Daoy (cell line): ENCODE data around the gene MIPOL1. TPM values are rescaled to one million over a fixed set of nuclear protein-coding genes. Genes with fewer than 3 reads are reported as not detected.

ENCODE experiments used
- DNase-seq: peaks from one replicate; pipeline ENCODE4 v3.0.0-alpha.2; 2015; ENCODE audit warnings: low read depth
- total RNA-seq: library from RNA; depleted of rRNA; stranded (reverse); fragments of >200 nt; shearing (Covaris generic); gene quantifications from 2 replicates; pipeline ENCODE4 v1.2.3, GENCODE V29; 2014

MIPOL1 gene
- total RNA-seq, 1 experiment from 2014 or later, result 16.0 TPM

DNA sequence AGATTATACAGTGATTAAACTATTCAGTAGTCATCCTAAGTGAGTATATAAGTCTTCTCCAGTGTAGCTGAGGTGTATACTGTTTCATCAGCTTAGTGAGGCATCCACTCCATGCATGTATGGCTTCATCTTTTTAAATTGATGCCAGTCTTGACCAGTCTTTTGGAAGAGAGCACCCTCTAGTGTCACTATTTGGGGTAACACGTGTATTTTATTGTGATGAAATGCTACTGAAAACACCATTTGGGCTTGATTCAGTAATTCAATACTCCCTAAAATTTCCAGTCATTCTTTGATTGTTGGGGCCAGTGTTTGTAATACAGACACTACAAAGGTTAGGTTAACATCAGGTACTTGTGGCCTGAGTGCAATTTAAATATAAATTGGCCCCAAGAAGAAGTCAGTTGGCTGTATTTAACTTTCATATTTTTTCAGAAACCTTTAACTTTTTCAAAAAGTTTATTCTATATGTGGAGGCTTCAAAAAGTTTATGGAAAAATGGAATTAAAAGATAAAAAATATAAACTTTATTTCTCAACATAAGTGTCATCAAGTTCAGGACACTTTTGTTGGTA lies 35.3 kb downstream of the MIPOL1 start:
- peak; percentile 66 for DNase-seq

DNA sequence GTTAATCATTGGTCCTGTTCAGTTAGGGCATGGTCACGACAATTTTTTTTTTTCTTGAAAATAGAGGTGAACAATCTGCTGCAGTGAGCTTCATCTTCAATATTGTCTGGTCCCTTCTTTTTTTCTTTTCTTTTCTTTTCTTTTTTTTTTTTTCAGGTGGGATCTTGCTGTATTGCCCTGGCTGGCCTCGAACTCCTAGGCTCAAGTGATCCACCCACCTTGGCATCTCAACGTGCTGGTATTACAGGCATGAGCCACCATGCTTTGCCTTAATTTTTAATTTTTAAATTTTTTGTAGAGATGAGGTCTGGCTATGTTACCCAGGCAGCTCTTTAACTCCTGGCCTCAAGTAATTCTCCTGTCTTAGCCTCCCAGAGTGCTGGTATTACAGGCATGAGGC lies 36.5 kb downstream of the MIPOL1 start:
- no peak for DNase-seq

DNA sequence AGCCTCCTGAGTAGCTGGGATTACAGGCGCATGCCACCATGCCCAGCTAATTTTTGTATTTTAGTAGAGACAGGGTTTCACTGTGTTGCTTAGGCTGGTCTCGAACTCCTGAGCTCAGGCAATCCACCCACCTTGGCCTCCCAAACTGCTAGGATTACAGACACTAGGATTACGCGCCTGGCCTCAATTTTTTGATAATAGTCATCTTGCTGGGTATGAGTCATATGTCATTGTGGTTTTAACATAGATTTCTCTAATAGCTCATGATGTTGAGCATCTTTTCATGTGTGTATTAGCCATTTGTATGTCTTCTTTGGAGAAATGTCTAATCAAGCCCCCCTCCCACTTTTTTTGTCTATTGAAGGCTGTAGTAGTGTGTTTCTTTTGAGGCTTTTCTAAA lies 38.3 kb downstream of the MIPOL1 start:
- peak; percentile 57 for DNase-seq

GRCh38 chr14:37237094-37237493 lies 39.4 kb downstream of the MIPOL1 start:
- no peak for DNase-seq

DNA sequence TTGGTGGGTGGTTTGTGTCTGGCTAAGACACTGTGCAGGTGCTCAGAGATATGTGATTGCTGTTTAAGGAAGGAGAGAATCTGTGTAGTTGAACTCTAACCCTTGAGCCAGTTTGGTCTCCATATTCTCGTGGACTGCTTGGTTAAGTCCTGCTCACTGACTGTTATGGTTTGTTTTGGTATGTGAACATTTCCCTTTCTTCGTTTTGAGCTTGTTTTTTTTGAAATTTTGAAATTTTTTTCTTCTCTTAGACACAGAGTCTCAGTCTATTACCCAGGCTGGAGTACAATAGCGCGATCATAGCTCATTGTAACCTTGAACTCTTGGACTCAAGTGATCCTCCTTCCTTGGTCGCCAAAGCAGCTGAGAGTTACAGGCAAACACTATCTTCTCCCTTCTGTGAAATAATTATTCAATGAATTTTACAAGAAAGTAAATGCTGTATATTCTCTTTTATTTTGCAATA lies 40.0 kb downstream of the MIPOL1 start:
- DNase-seq, result no peak

- DNase-seq, result peak; percentile 38
Measured at GRCh38 chr14:37241198-37241597, 43.5 kb downstream of the MIPOL1 start.

DNA sequence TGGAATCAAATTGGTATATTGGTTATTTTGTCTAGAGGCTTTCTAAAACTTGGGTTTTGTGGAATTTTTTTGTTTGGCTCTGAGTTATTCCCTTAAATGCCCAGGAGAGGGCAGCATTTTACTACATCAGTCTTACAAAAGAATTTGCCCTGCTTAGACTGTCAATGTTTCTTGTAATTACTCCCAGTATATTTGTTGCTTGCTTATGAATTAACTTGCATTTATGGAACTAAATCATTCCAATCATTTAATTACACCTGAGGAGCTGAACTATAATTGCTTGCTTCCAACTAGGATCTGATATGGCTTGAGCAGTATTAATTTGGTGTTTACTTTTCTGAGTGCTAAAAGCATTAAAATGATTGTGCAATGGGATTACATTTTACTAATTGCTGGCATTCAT lies 48.7 kb downstream of the MIPOL1 start:
- DNase-seq, result peak; percentile 30

DNA sequence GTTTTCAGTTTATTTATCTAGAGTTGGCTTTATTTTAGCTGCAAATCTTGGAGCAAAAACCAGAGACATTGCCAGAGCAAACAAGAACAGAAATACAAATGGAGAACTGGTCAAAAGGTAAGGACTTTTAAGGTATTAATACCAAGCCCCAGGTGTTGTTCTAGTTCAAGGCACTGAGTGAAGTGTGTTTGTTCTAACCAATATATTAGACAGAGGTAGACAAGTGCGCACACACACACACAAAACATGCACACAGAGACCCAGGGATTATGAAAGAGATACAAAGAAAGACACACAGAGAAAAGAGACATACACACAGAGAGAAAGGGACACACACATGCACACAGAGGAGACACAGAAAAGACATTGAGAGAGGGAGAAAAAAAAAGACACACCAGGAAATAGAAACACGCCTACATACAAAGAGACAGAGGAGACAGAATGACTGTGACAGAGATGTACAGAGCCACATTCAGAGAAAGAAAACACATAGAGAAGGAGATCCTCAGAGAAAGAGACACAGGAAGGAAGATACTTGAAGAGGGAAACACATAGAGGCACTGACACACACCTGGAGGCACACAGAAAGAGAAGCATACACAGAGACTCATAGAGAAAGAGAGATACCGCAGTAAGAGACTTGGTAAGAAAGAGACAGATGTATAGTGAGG lies 50.2 kb downstream of the MIPOL1 start:
- no peak for DNase-seq

- no peak for DNase-seq
Measured at GRCh38 chr14:37251775-37252174, 54.0 kb downstream of the MIPOL1 start.

DNA sequence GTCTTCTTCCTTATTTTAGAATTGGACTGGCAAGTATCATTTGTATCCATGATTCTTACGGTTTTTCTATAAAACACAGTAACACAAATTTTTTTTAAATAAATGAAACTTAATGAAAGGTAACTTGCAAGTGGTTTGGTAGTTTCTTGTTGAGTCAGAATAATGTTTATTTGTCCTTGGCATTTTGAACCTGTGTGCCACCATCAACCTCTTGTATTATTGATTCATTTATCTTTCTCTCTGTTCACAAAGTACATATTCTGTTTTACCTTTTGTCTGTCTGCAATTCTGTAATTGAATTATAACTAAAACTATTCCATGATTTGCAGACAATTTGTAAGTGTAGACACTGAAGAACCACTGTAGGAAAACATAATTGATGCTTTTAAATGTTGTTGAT lies 54.7 kb downstream of the MIPOL1 start:
- no peak for DNase-seq

- DNase-seq, result peak; percentile 86
Measured at GRCh38 chr14:37253905-37254304, 56.2 kb downstream of the MIPOL1 start.

DNA sequence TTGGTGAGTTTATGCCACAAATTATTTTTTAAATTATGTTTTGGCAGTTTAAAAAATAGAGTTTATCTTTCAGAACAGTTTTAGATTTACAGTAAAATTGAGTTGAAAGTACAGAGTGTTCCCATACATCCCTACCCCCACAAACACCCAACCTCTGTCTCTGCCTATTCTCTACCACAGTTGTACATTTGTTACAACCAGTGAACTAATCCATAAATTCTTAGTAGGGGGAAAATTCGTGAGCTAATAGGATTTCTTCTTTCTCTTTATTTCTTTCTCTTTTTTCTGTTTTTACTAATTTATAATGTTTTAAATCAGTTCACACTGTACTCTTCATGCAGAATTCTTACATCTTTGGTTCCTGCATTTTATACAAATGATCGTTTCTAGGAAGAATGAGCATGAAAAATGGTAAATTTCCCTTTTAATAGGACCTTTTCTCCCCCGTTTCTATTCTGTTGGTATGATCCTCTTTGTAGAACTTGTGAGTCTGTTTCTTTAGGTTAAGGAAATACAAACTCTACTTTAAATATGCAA lies 56.7 kb downstream of the MIPOL1 start:
- no peak for DNase-seq

- DNase-seq, result no peak
Measured at GRCh38 chr14:37257501-37258070, 59.8 kb downstream of the MIPOL1 start.

DNA sequence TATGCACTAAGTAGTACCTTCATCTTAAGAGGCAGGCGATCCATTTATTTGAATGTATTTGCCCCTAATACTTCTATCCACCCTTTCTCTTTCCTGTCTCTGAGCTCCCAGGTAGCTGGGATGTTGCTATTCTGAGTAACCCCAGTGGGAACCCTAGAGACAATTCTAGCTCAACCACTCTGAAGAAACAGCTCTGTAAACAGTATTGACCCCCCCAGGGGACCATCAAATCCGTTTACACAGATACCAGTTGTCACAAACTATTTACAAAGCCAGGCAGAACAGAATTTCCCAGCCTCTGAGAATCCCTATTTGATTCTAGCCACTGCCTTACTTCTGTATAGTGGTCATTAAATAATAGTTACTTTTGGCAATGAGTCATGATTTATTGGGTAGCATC lies 64.9 kb downstream of the MIPOL1 start:
- DNase-seq, result no peak

DNA sequence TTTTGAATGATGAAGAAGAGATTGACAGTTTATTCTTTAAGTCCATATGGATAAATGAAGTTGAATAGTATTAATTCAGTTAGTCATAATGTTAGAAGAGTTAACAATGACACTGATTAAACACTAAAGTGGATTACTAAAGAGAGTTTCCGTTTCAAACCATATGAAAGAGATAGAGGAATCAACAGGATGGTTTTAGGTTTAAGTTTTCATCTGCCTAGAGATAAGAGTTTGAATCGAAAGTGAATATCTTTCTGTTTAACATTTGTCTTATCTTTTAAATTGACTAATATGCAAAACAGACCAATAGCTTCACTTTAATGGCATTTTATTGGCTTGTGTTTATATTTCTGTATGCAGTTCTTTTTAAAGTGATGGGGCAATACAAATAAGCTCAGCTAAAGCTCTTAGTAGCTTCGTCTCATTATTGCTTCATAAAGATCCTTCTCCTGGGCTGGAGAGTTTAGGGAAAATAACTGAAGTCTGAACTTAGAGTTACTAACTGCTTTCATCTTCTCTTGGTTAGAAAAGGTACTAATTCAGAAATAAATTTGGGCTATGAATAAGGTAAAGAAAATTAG lies 66.0 kb downstream of the MIPOL1 start:
- DNase-seq, result no peak

GRCh38 chr14:37268788-37269187 lies 71.1 kb downstream of the MIPOL1 start:
- DNase-seq, result no peak

DNA sequence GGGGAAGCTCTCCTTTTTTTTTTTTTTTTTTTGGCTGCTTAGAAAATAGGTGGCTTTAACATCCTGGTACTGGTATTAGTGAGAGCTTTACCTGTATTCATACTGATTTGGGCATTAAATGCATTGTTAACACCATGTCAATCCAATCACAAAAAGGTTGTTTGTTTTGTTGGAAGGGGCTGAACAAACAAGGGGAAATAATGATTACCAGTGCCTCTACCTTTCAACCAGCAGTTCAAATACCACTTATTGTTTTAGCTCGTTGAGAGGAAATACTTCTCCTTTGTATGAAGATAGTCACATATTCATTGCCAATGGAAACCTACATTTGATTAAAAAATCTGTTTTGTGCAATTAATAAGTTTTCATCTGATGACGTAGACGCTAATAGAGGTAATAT lies 72.9 kb downstream of the MIPOL1 start:
- DNase-seq, result no peak

GRCh38 chr14:37272569-37272968 lies 74.8 kb downstream of the MIPOL1 start:
- no peak for DNase-seq

GRCh38 chr14:37274652-37275051 lies 76.9 kb downstream of the MIPOL1 start:
- no peak for DNase-seq

DNA sequence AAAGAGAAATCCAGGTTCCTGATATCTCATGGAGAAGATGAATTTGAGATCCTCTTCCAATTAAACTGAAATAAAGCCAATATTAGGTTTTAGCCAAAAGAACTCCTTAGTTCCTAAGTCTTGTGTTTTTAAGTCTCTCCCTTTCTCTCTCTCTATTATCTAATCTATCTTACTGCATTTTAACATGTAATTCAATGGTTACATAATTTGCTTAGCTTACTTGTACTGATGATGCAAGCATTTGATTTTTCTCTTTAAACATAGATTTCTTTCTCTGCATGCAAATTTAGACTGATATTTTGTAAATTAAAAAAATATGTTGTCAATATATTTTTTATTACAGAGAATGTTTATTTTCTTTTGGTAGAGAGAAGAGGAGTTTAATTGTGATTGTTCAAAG lies 78.2 kb downstream of the MIPOL1 start:
- DNase-seq, result no peak

GRCh38 chr14:37278636-37279538 lies 81.2 kb downstream of the MIPOL1 start:
- DNase-seq, result no peak

- no peak for DNase-seq
Measured at GRCh38 chr14:37279818-37280217, 82.1 kb downstream of the MIPOL1 start.
